HG03571 (cell line): ENCODE results near the gene FOLR2.

Experiments
- ATAC-seq: cut with Tn5 transposase; IDR thresholded peaks from one replicate; pipeline ENCODE4 v1.9.1; 2021; ENCODE audit not compliant: unreplicated experiment

The FOLR2 gene

GRCh38 chr11:72239849-72240460 lies 23.4 kb downstream of the FOLR2 start:
- no peak for ATAC-seq

GRCh38 chr11:72240461-72241290 lies 24.1 kb downstream of the FOLR2 start:
- ATAC-seq, result no peak

- no peak for ATAC-seq
These were observed 24.7 kb downstream of the FOLR2 start for GRCh38 chr11:72241291-72241781.

- no peak for ATAC-seq
These were observed 25.5 kb downstream of the FOLR2 start for GRCh38 chr11:72242141-72242540.

- ATAC-seq, result no peak
These were observed 26.8 kb downstream of the FOLR2 start for GRCh38 chr11:72243173-72244059.

GRCh38 chr11:72244060-72244360 lies 27.4 kb downstream of the FOLR2 start, which contains the start of gene PHOX2A:
PHOX2A (minus strand) TSS chr11:72244176; CDS start chr11:72244004, 172 bp downstream.
- no peak for ATAC-seq

- ATAC-seq, result no peak
These were observed 28.0 kb downstream of the FOLR2 start for GRCh38 chr11:72244361-72245262.

- no peak for ATAC-seq
These were observed 28.7 kb downstream of the FOLR2 start for GRCh38 chr11:72245263-72245816.

GRCh38 chr11:72247584-72247983 lies 31.0 kb downstream of the FOLR2 start:
- ATAC-seq, result no peak

GRCh38 chr11:72249961-72250360 lies 33.4 kb downstream of the FOLR2 start:
- ATAC-seq, result no peak

GRCh38 chr11:72250661-72251464 lies 34.3 kb downstream of the FOLR2 start:
- no peak for ATAC-seq

GRCh38 chr11:72251614-72252013 lies 35.0 kb downstream of the FOLR2 start:
- no peak for ATAC-seq

GRCh38 chr11:72253392-72253791 lies 36.8 kb downstream of the FOLR2 start:
- no peak for ATAC-seq

- no peak for ATAC-seq
These were observed 37.9 kb downstream of the FOLR2 start for GRCh38 chr11:72254299-72254993.

- no peak for ATAC-seq
These were observed 41.0 kb downstream of the FOLR2 start for GRCh38 chr11:72257570-72257969.

- no peak for ATAC-seq
These were observed 42.9 kb downstream of the FOLR2 start for GRCh38 chr11:72259490-72259889.

- ATAC-seq, result no peak
These were observed 44.0 kb downstream of the FOLR2 start for GRCh38 chr11:72260574-72260973.

- no peak for ATAC-seq
These were observed 46.8 kb downstream of the FOLR2 start for GRCh38 chr11:72263361-72263760.

- ATAC-seq, result no peak
These were observed 49.4 kb downstream of the FOLR2 start for GRCh38 chr11:72265951-72266350.
